PC-3 (cell line): Measurements from ENCODE around the gene ELF2.

ENCODE experiments used
- CTCF ChIP-seq: fragments of 300-600 bp; sonication (generic); conservative IDR thresholded peaks from 2 replicates; pipeline ENCODE4 v1.5.1; 2017; ENCODE audit warnings: antibody characterized with exemption, low read depth, mild to moderate bottlenecking, low read length
- EZH2 ChIP-seq: fragments of 300-600 bp; sonication (generic); IDR thresholded peaks from one replicate; pipeline ENCODE4 v1.6.1; 2017; ENCODE audit warnings: antibody characterized with exemption, mild to moderate bottlenecking, low read length; ENCODE audit not compliant: unreplicated experiment
- EZH2phosphoT487 ChIP-seq: fragments of 300-600 bp; sonication (generic); IDR thresholded peaks from 2 replicates; pipeline ENCODE4 v1.6.1; 2018; ENCODE audit warnings: mild to moderate bottlenecking, antibody characterized with exemption, low read length, borderline replicate concordance

GRCh38 chr4:139177869-139178619 is 1.0 kb upstream of the ELF2 start:
- TF ChIP-seq CTCF (no peak), EZH2 (no peak), EZH2phosphoT487 (no peak; the same call in 1 of the 2 replicates)
